GM12874 (cell line): ENCODE data around the gene LAPTM5.

Source experiments
- CTCF ChIP-seq: IDR thresholded peaks from 2 replicates; pipeline ENCODE4 v1.5.1; 2011; ENCODE audit warnings: low read depth, mild to moderate bottlenecking, control low read depth, low read length, moderate library complexity; ENCODE audit not compliant: insufficient read depth

Gene LAPTM5

GRCh38 chr1:30746212-30747032 is 11.2 kb downstream of the LAPTM5 start:
- no peak for TF ChIP-seq CTCF

- TF ChIP-seq CTCF: no peak
Observed at GRCh38 chr1:30745834-30746208, 11.8 kb downstream of the LAPTM5 start.

- TF ChIP-seq CTCF: no peak
Observed at GRCh38 chr1:30745156-30745833, 12.3 kb downstream of the LAPTM5 start.

GRCh38 chr1:30744060-30744756 is 13.4 kb downstream of the LAPTM5 start:
- TF ChIP-seq CTCF: no peak

- no peak for TF ChIP-seq CTCF
Observed at GRCh38 chr1:30743584-30744059, 14.0 kb downstream of the LAPTM5 start.

- TF ChIP-seq CTCF: no peak
Observed at GRCh38 chr1:30742963-30743559, 14.5 kb downstream of the LAPTM5 start.

GRCh38 chr1:30742300-30742962 is 15.1 kb downstream of the LAPTM5 start:
- no peak for TF ChIP-seq CTCF
